TTC549 (cell line): ENCODE results near the gene YEATS2.
"Not testable (repeated sequence)": the region's sequence is repeated elsewhere in the genome, so short reads cannot be mapped to it uniquely, and the experiment has no call there.

Experiments
- FAIRE-seq: peaks from 2 replicates; lab custom pipeline; 2012; peaks lifted over from hg19 to GRCh38; lab: Jason Lieb, UNC

YEATS2 gene

GRCh38 chr3:183718012-183718411 lies 20.4 kb downstream of the YEATS2 start:
- no peak for FAIRE-seq

DNA sequence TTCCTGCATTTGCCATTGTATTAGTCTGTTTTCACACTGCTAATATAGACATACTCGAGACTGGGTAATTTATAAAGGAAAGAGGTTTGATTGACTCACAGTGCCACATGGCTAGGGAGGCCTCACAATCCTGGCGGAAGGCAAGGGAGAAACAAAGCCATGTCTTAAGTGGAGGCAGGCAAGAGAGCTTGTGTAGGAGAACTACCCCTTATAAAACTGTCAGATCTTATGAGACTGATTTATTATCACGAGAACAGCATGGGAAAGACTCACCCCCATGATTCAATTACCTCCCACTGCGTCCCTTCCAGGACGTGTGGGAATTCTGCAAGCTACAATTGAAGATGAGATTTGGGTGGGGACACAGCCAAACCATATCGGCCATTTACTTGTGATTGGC lies 27.8 kb downstream of the YEATS2 start:
- no peak for FAIRE-seq

DNA sequence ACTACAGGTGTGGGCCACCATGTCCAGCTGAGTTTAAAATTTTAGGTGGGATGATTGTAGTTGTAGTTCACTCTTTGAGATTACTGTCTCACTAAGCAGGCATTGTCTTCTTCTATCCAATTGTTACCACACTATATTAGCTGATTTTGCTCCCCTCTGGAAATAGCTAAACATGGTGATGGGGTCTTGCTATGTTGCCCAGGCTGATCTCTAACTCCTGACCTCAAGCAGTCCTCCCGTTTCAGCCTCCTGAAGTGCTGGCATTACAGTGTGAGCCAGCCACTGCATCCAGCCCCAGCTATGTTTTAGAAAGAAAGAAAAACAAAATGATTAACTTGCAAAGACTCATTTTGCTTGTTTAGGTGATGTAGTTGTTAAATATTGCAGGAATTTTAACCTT lies 30.6 kb downstream of the YEATS2 start:
- no peak for FAIRE-seq

DNA sequence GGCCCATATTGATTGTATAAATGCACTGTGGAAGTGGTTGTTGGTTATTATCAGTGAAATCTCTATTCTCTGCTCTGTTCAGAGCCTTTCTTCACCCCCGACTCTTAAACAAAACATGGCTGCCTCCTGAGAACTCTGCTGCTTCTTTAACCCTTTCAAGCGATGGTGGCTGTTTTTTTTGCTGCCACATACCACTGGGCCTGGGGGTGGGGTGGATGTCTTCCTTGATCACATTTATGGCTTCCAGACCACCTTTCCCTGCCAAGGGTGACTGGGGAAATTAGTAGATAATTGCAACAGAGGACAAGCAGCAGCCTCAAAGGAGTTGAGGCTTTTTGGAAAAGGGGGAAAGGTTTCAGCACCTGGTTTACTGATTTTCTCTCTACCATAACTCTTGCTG lies 32.8 kb downstream of the YEATS2 start:
- FAIRE-seq = no peak

- no peak for FAIRE-seq
These were observed 34.0 kb downstream of the YEATS2 start for GRCh38 chr3:183731611-183732010.

DNA sequence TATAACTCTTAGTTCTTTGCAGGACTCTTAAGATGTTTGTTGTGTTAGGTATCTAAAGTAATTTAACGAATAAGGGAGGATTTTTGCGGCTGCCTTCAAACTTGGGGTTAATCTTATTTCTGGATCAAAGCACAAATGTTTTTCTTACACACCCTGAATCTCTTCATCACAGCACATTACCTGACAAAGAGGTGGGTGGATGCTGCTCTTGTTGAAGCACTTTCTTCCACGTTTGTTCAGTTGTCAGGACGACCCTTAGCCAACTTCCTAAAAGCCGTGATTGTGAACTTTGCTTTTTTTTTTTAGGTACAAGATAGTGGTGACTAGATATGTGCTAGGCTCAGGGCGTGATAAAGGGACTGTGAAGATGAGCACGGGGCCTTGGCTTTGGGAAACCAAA lies 36.0 kb downstream of the YEATS2 start:
- no peak for FAIRE-seq

GRCh38 chr3:183734750-183735494 lies 37.3 kb downstream of the YEATS2 start:
- FAIRE-seq = no peak

- no peak for FAIRE-seq
These were observed 39.5 kb downstream of the YEATS2 start for GRCh38 chr3:183737116-183737515.

DNA sequence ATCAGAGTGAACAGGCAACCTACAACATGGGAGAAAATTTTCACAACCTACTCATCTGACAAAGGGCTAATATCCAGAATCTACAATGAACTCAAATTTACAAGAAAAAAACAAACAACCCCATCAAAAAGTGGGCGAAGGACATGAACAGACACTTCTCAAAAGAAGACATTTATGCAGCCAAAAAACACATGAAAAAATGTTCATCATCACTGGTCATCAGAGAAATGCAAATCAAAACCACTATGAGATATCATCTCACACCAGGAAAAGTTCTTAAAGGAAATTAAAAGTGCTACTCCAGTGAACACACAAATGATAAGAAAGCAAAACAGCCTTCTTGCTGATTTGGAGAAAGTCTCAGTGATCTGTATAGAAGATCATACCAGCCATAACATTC lies 42.6 kb downstream of the YEATS2 start:
- not testable (repeated sequence) for FAIRE-seq

- FAIRE-seq = no peak
These were observed 45.6 kb downstream of the YEATS2 start for GRCh38 chr3:183743231-183743630.

GRCh38 chr3:183745300-183746098 lies 47.9 kb downstream of the YEATS2 start:
- FAIRE-seq = no peak

DNA sequence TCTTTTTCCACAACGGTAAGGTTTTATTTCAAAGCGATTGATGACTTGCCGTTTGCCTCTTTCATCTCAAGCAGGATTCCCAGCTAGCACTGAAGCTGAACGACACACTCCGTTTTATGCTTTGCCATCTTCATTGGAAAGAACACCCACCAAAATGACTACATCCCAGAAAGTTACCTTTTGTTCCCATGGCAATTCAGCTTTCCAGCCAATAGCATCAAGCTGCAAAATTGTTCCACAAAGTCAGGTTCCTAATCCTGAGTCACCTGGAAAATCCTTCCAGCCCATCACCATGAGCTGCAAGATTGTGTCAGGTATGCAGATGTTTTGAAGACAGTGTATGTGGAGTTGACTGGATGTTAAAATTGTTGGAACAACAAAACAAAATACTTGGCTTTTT lies 56.5 kb downstream of the YEATS2 start:
- FAIRE-seq = no peak

GRCh38 chr3:183762304-183762703 lies 64.7 kb downstream of the YEATS2 start:
- no peak for FAIRE-seq

DNA sequence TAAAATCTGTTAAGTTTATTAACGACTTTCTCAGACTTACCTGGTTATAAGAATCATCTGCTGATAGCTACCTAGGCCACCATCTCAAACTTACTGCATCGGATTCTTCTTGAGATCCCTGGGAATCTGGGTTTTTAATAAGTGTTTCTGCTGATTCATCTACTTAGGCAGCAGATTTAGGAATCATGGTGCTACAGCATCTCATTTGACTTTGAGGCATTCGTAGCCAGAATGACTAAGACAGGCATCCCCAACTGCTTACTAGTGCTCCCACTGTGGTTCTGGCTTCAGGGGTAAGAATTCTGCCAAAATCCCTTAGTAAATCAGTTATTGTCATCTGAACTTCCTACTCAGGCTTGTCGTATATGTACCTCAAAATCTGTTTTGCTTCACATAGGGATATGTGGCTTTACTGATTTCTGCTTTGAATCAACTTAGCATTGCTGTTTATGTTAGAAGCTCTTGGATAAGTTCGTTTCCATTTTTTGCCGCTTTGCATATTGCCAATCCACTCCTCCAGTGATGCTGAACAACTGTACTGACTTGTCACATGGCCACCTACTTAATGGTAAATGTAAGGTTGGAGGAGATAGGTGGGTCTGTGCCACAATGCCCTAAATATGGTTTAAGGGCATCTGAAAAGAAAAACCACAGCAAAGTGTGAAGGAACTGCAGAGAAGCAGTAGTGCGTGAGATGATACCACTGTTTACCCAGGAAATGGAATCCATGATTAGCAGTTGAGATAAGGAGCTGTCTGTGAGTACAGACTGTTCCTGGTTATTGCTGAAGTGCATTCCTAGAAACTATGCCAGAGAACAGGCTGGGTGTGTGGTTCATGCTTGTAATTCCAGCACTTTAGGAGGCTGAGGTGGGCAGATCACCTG lies 67.5 kb downstream of the YEATS2 start:
- no peak for FAIRE-seq

DNA sequence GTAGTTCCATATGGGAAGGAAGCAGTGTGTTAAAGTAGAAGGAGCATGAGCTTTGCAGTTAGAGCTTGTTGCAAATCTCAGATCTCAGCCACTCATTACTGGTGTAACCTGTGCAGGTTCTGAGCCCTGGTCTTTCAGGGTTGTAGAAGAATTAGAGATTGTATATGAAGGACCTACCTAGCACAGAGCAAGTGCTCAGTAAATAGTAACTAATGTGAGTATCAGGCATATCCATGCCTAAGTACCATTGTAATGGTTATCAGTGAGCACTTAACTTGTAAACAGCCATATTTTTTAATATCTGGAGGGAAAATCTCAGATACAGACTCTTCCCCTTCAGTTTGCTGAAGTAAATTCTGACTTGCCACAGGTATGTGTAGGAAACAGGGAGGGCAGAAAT lies 68.5 kb downstream of the YEATS2 start:
- no peak for FAIRE-seq

DNA sequence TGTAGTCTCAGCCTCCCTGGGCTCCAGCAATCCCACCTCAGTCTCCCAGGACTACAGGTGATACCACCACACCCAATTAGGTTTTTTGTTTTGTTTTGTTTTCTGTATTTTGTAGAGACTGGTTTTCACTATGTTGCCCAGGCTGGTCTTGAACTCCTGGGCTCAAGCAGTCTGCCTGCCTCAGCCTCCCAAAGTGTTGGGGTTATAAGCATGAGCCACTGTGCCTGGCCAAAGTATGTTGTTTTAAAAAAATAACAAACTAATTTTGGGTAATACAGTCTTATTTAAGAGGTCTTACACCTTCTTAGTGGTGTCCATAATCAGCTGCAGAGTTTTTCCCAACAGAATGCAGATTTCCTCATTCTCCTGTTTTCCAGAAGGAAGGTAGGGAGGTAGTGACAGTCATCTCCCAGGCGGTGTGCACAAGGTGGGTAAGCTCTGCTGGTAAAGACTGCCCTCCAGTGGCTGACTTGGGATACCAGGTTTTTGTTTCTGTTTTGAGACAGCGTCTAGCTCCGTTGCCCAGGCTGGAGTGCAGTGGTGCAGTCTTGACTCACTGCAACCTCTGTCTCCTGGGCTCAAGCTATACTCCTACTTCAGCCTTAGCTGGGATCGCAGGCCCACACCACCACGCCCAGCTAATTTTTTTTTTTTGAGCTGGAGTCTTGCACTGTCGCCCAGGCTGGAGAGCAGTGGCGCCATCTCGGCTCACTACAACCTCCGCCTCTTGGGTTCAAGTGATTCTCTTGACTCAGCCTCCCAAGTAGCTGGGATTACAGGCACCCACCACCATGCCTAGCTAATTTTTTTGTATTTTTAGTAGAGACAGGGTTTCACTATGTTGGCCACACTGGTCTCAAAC lies 69.4 kb downstream of the YEATS2 start:
- FAIRE-seq = no peak

DNA sequence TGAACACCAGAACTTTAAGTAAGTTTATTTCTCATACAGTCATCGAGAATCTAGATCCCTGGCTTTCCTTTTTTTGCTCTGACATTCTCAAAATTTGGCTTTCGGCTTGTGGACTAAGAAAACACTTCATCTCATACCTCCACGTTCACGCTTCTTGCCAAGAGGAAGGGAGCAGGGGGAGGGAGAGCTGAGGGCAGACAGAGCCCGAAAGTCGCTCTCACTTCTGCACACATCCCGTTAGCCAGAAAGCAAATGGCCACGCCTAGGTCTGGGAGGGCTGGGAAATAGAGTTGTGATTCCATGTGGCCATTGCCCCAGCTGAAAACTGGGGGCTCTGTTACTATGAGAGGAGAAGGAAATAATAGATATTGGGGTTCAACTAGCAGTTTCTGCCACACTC lies 70.5 kb downstream of the YEATS2 start:
- no peak for FAIRE-seq

DNA sequence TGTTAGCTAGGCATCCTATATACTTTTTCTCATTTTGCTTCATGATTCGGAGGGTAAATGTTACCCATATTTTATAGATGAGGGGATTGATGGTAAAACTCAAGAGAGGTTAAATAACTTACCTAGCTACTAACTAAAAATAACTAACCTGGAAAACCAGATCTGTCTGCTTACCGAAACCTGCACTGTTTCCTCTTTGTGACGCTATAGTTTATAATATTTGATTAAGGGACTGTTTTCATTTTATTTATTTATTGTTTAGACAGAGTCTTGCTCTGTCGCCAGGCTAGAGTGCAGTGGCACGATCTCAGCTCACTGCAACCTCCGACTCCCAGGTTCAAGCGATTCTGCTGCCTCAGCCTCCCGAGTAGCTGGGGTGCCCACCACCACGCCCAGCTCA lies 71.9 kb downstream of the YEATS2 start:
- no peak for FAIRE-seq

GRCh38 chr3:183774631-183775030 lies 77.0 kb downstream of the YEATS2 start:
- no peak for FAIRE-seq

DNA sequence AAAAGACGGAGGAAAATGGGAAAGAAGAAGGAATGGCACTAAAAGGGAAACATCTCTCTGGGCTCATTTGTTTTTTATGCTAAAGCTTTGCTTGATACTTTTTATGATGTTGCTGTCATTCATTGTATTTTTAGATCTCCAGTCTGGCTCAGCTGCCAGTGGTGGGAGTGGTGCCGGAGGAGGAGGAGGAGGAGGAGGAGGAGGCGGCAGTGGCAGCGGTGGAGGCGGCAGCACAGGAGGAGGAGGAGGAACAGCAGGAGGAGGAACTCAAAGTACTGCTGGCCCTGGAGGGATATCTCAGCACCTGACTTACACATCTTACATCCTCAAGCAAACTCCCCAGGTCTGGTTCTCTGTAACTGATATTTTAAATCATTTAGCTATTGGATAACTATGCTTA lies 78.2 kb downstream of the YEATS2 start:
- FAIRE-seq = no peak

DNA sequence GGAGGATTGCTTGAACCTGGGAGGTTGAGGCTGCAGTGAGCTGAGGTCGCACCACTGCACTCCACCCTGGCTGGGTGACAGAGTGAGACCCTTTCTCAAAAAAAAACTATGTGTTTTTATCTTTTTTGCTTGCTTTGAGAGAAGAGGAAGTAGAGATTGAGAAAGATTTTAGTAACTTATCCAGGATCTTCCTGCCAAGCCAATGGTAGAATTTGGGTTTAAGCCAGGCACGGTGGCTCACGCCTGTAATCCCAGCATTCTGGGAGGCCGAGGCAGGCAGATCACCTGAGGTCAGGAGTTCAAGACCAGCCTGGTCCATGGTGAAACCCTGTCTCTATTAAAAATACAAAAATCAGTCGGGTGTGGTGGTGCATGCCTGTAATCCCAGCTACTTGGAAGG lies 78.9 kb downstream of the YEATS2 start:
- FAIRE-seq = not testable (repeated sequence)
